Measurements from ENCODE around the gene ARHGAP15.

ARHGAP15 gene

DNA sequence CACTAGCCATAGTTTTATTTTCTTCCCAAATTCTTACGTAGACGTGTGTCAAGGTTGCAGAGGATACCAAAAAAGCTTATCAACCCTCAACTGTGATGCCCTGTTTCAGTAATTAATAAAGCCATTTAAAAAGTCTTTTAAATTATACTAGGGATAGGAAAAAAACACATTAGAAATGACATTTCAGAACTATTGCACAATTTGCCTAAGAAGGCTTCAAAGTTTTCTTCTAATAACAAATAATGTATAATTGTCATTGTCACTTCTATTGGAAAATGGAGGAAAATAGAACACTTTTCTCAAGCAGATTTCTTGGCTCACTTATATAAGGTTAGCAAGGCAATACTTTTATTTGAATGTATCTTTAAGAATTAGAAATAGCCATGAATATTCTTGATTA is 253.8 kb downstream of the ARHGAP15 start:
- DNase-seq (ENCODE audit: insufficient read length, low spot score) (no peak), FAIRE-seq (no peak)
- TF ChIP-seq, protein P1, sequence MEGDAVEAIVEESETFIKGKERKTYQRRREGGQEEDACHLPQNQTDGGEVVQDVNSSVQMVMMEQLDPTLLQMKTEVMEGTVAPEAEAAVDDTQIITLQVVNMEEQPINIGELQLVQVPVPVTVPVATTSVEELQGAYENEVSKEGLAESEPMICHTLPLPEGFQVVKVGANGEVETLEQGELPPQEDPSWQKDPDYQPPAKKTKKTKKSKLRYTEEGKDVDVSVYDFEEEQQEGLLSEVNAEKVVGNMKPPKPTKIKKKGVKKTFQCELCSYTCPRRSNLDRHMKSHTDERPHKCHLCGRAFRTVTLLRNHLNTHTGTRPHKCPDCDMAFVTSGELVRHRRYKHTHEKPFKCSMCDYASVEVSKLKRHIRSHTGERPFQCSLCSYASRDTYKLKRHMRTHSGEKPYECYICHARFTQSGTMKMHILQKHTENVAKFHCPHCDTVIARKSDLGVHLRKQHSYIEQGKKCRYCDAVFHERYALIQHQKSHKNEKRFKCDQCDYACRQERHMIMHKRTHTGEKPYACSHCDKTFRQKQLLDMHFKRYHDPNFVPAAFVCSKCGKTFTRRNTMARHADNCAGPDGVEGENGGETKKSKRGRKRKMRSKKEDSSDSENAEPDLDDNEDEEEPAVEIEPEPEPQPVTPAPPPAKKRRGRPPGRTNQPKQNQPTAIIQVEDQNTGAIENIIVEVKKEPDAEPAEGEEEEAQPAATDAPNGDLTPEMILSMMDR (IDR thresholded peaks at IDR 0.05; ENCODE audit: insufficient read depth, missing control alignments), result no peak

DNA sequence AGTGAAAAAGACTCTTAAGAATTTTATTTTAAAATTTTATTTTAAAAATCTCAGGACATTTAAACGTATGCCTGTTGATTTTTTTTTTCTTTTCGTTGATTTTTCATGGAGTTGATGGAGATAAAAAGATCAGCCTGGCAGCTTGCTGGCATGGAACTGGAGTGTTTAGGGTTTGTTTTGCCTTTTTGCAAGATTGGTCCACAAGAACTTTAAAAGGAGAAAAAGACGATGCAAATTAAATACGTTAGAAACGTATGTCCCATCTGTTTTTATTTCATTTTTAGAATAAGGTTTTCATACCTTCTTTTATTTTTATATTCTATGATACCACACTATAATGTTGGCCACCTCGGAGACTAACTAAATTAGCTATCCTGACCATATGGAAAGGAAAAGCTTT is 254.9 kb downstream of the ARHGAP15 start:
- TF ChIP-seq, protein P1 (IDR thresholded peaks at IDR 0.05; ENCODE audit: insufficient read depth, missing control alignments), result no peak
- DNase-seq (ENCODE audit: insufficient read length, low spot score) (no peak), FAIRE-seq (no peak)

DNA sequence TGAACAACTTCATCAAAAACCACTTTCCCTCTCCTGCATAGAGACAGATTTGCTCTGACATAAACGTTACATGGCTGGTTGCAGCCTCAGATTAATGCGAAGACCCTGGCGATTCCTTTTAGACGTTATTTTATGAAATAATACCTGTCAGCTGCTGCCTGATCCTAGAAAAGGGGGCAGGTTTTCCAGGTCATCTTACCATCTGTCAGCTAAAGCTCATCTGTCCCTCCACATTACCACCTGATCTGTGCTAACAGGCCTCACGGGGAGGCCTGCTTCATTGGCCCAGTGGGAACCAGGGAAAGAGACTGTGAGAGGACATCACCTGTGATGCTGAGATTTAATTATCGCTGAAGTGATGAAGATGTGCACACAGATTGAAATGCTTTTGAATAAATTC is 261.0 kb downstream of the ARHGAP15 start:
- FAIRE-seq, result peak; percentile 56
- no peak for DNase-seq (ENCODE audit: insufficient read length, low spot score)
- TF ChIP-seq, protein P1 (IDR thresholded peaks at IDR 0.05; ENCODE audit: insufficient read depth, missing control alignments), result no peak

DNA sequence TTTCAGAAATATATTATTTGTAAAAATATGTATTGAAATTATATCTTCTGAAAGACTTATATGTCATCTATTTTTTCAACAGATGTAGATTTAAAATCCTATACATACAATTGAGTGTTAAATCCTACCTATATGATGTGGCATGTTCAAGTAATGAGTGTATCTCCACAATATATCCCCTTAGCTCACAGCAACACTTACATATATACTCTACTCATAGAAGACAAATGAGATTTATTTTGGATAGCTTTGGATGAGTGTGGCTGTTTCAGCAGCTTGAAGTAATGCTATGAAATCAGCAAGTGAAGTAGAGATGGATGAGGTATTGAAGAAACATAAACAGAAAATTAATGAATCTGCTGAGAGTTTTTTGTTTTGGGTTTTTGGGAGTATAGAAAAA is 263.1 kb downstream of the ARHGAP15 start:
- FAIRE-seq (no peak), DNase-seq (ENCODE audit: insufficient read length, low spot score) (no peak)
- TF ChIP-seq, protein P1 (IDR thresholded peaks at IDR 0.05; ENCODE audit: insufficient read depth, missing control alignments), result no peak

DNA sequence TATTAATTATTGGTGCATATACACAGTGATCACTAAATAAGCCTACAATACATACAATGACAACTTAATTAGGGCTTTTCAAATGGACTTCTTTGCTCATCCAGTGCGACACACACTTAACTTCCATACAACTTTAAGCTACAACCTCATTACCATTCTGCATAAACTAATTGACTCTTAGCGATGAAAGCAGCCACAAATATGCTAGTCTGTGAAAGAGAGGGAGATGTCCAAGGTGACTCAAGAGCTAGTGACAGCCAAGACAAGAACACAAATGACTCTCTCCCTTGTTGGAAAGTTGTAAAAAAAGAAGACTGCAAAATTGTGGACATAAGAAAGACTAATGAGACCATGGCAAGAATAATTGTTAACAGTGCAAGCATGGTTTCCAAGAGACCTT is 264.8 kb downstream of the ARHGAP15 start:
- FAIRE-seq, result no peak
- TF ChIP-seq, protein P1 (IDR thresholded peaks at IDR 0.05; ENCODE audit: insufficient read depth, missing control alignments), result no peak
- no peak for DNase-seq (ENCODE audit: insufficient read length, low spot score)

DNA sequence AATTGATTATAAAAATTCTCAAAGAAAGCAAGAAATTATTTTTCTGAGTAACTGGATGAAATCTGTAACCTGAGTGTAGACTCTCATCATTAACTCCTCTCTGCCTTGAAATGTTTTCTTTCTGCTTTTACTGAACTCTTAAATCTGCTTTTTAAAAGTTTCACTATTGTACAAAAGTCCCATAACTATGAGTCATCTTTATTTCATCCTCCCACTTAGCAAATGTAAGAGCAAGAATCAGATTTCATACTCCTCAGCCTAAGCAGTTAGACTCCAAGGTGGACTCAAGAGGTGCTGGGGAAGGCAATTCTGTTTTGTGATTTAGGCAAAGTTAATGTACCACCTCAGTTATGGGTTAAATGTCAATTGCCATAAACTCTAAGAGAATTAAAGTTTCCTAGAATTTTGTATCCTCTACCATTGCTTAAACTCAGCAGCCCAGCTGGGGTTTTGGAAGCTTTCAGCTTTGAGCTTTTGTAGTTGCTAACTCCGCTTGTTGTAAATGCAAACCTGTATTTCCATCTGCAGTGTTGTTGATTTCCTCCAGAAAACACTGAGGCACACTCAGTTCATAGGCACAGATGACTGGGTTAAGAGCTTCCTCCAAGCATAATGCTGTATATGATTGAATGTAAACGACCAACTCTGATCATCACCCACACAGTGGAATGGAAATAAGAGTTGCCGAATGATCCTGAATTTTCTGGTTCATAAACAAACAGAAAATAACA is 268.8 kb downstream of the ARHGAP15 start:
- FAIRE-seq, result no peak
- TF ChIP-seq, protein P1 (IDR thresholded peaks at IDR 0.05; ENCODE audit: insufficient read depth, missing control alignments), result no peak
- no peak for DNase-seq (ENCODE audit: insufficient read length, low spot score)

DNA sequence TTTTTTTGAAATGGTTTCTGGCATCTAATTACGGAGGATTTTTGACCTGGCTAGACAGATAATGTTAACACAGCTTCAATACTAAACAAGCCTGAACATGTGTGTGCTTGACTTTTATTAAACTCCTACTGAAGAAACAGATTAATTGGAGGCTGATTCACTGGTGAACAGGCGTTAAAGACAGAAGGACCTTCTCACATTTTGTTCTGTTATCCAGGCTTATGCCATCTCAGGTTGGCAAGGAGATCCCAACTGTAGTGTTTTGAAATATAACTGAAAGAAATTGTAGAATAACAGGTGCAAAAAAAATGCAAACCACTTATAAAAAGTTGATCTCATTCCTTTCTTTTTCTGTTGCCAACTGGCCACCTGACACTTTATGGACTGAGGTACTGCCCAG is 269.6 kb downstream of the ARHGAP15 start:
- no peak for FAIRE-seq
- TF ChIP-seq, protein P1 (IDR thresholded peaks at IDR 0.05; ENCODE audit: insufficient read depth, missing control alignments), result no peak
- DNase-seq (ENCODE audit: insufficient read length, low spot score), result no peak
